GOT3 (cell line): Measurements from ENCODE around the gene ETFBKMT.
"Not testable (repeated sequence)": the region's sequence is repeated elsewhere in the genome, so short reads cannot be mapped to it uniquely, and the experiment has no call there.

Source experiments
- DNase-seq: peaks from one replicate; lab custom pipeline; 2025; ENCODE audit warnings: mixed read lengths; lab: John Stamatoyannopoulos, UW

The ETFBKMT gene

GRCh38 chr12:31655792-31656191 is 3.7 kb upstream of the ETFBKMT start:
- no peak for DNase-seq

- no peak for DNase-seq
Measured at GRCh38 chr12:31658471-31659086, 909 bp upstream of the ETFBKMT start.

- no peak for DNase-seq
Measured at GRCh38 chr12:31662176-31662849, 2.8 kb downstream of the ETFBKMT start.

- DNase-seq = no peak
Measured at GRCh38 chr12:31663576-31663975, 4.1 kb downstream of the ETFBKMT start.

- no peak for DNase-seq
Measured at GRCh38 chr12:31664038-31664437, 4.5 kb downstream of the ETFBKMT start.

GRCh38 chr12:31669020-31669419 is 9.5 kb downstream of the ETFBKMT start:
- DNase-seq = no peak

- not testable (repeated sequence) for DNase-seq
Measured at GRCh38 chr12:31669582-31669981, 10.1 kb downstream of the ETFBKMT start.

GRCh38 chr12:31672521-31672920 is 13.0 kb downstream of the ETFBKMT start:
- DNase-seq = no peak

GRCh38 chr12:31682136-31682962 is 22.9 kb downstream of the ETFBKMT start:
- no peak for DNase-seq

GRCh38 chr12:31685801-31686200 is 26.3 kb downstream of the ETFBKMT start:
- no peak for DNase-seq

GRCh38 chr12:31687101-31687527 is 27.6 kb downstream of the ETFBKMT start:
- no peak for DNase-seq

GRCh38 chr12:31689921-31690320 is 30.4 kb downstream of the ETFBKMT start:
- DNase-seq = not testable (repeated sequence)

GRCh38 chr12:31702047-31702446 is 42.6 kb downstream of the ETFBKMT start:
- no peak for DNase-seq

- no peak for DNase-seq
Measured at GRCh38 chr12:31705621-31706020, 46.1 kb downstream of the ETFBKMT start.

- DNase-seq = not testable (repeated sequence)
Measured at GRCh38 chr12:31708118-31708517, 48.6 kb downstream of the ETFBKMT start.

- no peak for DNase-seq
Measured at GRCh38 chr12:31710021-31710818, 50.7 kb downstream of the ETFBKMT start.

- no peak for DNase-seq
Measured at GRCh38 chr12:31712877-31713276, 53.4 kb downstream of the ETFBKMT start.

GRCh38 chr12:31714406-31715271 is 55.2 kb downstream of the ETFBKMT start:
- DNase-seq = no peak

GRCh38 chr12:31715283-31715825 is 55.9 kb downstream of the ETFBKMT start:
- DNase-seq = no peak

- not testable (repeated sequence) for DNase-seq
Measured at GRCh38 chr12:31716998-31717397, 57.5 kb downstream of the ETFBKMT start.
